ENCODE data around the gene RBM15.

Gene RBM15

GRCh38 chr1:110355321-110355720 is 16.1 kb downstream of the RBM15 start:
- DNase-seq = no peak

DNA sequence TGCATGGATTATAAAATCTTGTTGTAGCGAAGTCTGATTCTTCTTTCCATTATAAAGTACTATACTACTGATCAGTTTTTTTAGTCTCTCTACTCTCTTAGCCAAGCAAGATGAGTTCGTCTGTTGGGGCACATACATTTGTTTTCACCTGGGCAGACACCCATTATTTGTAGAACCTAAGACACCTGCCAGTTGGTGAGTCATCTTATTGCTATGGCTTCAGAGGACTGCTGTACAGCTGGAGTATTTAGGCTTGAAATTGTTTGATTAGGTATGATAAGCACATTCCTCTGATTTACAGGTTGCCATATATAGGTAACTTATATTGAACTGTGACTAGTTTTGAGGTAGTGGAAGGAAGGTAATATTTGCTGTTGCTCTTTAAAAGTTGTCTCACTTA is 17.2 kb downstream of the RBM15 start:
- DNase-seq = no peak

- no peak for DNase-seq
Measured at GRCh38 chr1:110360431-110360830, 21.3 kb downstream of the RBM15 start.

DNA sequence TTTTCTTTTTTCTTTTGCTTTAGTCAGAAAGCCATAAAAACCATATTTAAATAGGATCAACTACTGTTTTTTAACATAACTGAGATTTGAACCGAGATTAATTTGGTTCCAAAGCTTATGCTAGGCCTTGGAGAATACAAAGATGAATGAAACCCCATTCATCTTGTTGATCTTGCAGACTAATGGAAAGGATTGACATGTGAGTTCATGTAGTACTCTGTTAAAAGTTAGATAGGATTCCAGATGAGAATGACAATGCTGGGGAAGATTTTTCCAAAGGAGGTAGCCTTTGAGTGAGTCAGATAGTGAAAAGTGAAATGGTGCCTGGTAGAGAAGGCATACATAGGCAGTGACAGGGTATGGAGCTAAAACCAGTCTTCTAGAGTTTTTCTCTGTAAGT is 22.7 kb downstream of the RBM15 start:
- DNase-seq = no peak

GRCh38 chr1:110364221-110364620 is 25.0 kb downstream of the RBM15 start:
- no peak for DNase-seq

- no peak for DNase-seq
Measured at GRCh38 chr1:110370827-110371226, 31.6 kb downstream of the RBM15 start.

GRCh38 chr1:110375490-110375889 is 36.3 kb downstream of the RBM15 start:
- no peak for DNase-seq

DNA sequence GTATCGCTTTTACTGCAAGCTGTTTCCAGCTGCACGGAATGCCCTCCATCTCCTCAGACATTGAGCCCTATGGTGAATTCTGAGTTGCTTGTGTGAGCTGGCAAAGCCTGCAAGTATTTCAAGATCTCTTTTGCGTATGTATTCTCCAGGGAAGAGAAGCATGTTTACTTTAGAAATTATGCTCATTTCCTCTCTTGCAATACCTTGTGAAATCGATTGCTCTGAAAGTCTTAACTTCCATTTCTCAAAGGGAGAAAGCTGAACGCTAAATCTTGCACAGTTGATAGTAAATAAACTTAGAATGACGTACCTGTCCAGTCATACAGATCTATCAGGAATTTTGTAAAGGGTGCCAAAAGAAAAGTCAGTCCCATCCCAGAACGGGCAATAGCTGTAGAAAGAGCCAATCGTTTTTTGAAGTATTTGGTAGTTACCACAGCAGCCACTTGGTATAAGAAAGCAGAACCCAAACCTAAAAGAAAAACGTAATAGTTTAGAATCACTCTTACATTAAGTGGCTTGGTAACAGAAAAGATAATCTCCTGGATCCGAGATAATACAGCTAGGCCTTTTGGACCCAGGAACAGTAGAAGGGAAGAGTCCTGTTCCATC is 41.6 kb downstream of the RBM15 start:
- no peak for DNase-seq

DNA sequence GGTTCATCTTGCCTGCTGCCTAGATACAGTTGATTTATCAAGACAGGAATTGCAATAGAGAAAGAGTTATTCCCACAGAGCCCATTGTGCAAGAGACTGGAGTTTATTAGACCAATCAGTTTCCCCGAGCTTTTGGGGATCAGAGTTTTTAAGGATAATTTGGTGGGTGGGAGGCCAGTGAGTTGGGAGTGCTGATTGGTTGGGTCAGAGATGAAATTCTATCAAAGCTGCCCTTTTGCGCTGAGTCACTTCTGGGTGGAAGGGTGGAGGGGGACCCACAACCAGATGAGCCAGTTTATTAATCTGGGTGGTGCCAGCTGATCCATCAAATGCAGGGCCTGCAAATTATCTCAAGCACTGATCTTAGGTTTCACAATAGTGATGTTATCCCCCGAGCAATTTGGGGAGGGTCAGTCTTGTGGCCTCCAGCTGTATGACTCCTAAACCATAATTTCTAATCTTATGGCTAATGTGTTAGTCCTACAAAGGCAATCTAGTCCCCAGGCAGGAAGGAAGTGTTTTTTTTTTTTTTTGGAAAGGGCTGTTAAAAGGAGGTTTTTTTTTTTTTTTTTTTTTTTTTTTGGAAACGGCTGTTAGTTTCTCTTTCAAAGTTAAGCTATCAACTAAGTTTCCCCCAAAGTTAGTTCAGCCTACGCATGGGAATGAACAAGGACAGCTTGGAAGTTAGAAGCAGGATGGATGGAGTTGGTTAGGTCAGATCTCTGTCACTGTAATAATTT is 44.2 kb downstream of the RBM15 start:
- no peak for DNase-seq

- DNase-seq = no peak
Measured at GRCh38 chr1:110384581-110385321, 45.6 kb downstream of the RBM15 start.

- no peak for DNase-seq
Measured at GRCh38 chr1:110385369-110385768, 46.2 kb downstream of the RBM15 start.

GRCh38 chr1:110387048-110387754 is 48.0 kb downstream of the RBM15 start:
- no peak for DNase-seq

DNA sequence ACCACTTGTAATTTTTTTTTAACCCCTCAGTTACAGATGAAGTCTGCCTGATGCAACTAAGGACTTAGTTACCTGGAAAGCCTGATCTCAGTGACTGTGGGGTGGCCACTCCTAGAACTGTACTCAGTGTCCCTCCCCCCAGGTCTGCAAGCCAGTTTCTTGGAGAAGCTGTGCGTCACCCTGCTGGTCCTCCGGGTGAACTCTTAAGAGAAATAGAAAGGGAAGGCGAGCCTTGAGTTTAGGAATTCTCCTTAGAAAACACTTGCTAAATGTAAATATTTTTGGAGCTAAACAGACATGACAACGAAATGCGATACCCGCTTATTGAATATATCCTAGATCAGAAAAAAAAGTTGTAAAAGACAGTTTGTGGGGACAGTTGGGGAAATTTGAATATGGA is 50.9 kb downstream of the RBM15 start:
- DNase-seq = no peak

DNA sequence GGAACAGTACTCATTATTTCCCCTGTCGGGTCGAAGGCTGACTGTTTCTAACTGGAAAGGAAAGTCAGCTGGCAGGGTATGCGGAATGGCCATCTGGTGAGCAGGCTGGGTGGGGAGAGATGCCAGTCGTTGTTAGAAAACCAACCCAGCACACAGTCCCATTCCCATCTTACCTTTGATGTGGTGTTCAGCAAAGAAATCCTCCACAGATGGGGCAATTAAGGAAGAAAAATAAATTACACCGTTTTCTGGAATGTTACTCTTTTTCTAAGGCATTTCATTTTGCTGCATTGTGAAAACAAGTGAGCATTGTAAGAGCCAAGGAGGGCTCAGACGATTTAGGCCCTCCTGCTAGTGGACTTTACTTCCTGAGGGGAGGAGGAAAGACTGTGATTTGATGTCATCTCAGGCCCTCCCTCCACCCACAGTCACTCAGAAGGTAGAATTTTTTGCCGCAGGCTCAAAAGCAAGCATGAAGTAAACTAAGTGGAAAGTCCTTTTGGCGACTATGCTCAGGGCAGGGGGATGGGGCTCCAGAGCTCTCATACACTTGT is 51.6 kb downstream of the RBM15 start, which contains the start of gene SLC16A4:
Gene SLC16A4 (minus strand): TSS at position 335 of the 554 bp plus-strand sequence. CDS start 1,703 bp downstream, outside the sequence.
- DNase-seq = no peak

DNA sequence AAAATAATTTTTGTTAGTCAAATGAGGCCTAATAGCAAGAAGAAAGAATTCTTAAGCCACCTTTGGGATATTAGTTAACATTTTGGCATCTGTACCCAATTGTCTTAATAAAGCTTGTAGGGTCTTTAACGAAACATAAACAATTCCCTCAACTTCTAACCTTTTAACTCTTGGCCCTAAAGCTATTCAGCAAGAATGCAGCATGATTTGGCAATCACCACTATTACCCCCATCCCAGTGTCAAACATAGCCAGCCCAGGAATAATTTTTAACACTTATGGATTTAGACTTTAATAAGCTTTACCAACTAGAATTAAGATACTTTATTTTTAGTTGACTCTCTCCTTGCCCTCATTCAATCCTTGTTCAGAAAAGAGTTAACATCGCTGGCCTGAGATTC is 54.1 kb downstream of the RBM15 start:
- DNase-seq = no peak

- no peak for DNase-seq
Measured at GRCh38 chr1:110393691-110394492, 54.7 kb downstream of the RBM15 start.

GRCh38 chr1:110394493-110394820 is 55.3 kb downstream of the RBM15 start:
- DNase-seq = no peak

Data from CD4-positive, alpha-beta T cell treated with Interleukin-10 for 1 hour (primary cell).